Stimulated activated CD8-positive, alpha-beta memory T cell treated with anti-CD3 and anti-CD28 coated beads, Interleukin-7, amount 100 ng/mL, for 24 hours (primary cell): ENCODE results near the gene ASCC2.

Experiments used
- DNase-seq: peaks from one replicate; pipeline ENCODE4 v3.0.0-alpha.2; 2020; ENCODE audit warnings: low read depth

ASCC2 gene

DNA sequence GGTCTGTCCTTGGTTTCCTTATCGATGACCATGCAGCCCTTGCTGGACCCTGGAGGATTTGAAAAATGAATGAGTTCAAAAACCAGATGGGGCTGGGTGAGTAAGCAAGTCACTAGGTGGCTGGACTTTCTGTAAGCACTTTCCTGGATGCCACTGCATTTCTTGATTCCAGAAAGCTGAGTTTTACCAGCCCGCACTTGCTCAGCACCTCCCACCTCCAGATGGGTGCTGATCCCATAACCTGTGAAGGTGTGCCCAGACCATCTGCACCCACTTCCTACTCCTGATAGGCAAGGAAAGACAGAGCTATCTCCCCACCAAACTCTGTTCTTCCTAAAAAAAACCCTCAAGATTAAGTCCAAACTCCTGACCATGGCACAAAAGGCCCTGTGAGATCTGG is 21.1 kb downstream of the ASCC2 start:
- no peak for DNase-seq

DNA sequence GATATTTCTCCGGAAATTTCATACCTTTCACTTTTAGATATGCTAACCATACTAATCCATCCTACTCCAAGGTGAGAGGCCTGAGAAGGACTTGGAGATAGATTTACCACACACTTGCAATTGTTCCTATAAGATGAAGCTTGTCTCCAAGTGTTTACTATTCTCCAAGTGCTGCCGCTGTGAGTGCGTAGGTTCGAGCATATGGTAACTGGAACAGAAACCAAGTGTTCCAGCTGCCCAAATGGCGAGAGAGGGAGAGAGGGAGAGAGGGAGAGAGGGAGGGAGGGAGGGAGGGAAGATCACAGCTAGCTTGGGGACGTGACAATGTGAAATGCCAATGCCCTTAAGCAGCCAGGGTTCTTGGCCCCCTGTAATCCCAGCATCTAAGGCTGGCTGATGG is 21.5 kb downstream of the ASCC2 start:
- DNase-seq: no peak

DNA sequence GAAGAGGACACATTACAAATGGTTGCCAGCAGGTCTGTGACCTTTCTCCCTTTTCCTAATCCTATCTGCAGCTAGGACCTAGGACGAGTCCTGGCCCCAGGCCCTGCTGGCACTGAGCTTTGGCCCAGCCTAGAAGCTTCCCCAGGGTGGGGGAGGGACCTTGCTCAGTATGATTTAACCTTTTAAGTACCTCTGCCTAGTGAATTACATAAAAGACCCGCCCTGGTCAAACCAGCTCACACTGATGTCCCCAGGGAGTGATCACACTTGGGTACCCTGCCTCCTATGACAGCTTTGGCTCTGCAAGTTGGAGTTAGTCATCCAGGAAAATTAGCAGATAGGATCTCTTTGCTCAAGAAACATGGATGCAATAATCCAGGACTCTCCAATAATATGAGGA is 21.9 kb downstream of the ASCC2 start:
- no peak for DNase-seq

DNA sequence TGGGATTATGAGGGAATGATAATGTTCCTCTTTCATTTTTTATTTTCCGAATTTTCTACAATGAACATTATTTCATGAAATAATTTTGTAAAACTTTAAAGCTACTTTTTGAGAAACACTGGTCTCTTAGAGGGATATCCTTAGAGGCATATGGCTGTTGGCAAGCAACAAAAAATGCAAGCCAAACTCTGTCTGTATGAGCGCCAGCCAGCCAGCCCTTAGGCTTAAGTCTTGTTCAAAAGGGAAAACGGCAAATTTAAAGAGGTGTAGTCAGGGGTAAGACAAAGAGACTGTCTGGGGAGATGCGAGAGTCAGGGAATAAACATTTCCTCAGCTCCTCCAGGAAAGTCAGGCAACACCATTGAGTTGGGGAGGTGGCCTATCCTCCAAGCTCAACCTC is 22.5 kb downstream of the ASCC2 start:
- DNase-seq: no peak

DNA sequence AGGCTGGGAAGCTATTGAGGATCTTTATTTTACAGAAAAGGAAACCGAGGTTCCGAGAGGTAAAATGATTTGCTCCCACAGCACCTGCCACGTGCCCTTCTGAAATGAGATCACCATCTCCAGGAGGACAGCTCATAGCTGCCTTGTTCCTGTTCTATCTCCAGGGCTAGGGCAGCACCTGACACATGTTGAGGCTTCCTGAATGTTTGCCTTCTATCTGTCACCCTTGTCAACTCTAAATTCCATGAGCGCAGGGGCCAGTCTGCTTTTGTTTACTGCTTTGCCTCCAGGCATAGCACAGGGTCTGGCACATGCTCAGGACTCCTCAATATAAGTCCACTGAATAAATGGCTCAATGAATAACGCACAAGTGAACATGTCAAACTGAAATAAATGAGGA is 24.1 kb downstream of the ASCC2 start:
- DNase-seq: no peak

DNA sequence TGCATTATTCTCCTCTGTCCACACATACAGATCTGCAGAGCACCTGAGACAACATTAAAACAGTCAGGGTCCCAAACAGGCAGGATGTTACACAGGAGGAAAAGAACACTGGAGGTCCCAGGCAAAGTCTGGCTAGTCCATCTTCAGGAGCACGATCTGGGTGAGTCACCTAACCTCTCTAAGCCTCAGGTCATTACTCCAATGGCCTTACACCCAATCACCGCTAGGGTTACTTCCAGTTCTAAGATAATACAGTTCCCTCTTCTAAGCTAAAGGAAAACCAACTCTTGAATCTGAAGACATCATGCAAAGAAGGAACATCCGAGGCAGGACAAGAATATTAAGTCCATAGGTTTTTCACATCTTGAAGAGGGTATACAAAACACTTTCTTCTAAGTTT is 24.5 kb downstream of the ASCC2 start:
- no peak for DNase-seq

DNA sequence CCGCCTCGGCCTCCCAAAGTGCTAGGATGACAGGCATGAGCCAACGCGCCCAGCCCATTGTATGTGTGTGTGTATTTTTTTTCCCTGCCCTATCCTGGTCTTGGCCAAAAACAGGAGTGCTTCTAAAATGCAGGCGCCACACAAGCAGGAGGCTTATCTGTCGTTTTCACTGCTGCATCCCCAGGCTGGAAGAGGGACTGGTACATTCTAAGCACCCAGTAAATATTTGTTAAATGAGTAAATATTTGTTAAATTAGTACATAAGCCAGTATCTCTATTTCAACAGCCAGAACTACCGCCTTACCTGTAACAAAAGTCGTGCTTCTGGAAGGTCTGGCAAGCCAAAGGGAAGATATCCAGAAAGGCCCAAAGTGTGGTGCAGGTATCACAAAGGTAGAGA is 24.9 kb downstream of the ASCC2 start:
- DNase-seq: no peak

DNA sequence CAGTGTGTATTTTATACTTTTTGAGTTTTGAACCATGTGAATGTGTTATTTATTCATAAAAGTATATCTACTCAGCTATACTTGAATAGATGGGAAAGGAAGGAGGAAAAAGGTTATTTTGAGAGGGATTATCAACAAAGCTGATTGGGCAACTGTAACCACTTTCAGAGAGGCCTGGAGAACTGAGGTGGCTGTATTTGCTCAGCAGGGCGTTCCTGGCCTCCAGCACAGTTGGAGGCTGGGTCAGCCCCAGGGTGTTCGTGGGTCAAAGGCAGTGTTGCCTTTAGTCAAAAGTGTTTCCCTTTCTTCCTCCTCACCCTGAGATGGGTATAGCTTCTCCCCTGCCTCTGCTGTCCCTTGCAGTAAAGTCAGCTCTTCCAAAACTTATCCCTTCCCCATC is 26.7 kb downstream of the ASCC2 start:
- DNase-seq: no peak

DNA sequence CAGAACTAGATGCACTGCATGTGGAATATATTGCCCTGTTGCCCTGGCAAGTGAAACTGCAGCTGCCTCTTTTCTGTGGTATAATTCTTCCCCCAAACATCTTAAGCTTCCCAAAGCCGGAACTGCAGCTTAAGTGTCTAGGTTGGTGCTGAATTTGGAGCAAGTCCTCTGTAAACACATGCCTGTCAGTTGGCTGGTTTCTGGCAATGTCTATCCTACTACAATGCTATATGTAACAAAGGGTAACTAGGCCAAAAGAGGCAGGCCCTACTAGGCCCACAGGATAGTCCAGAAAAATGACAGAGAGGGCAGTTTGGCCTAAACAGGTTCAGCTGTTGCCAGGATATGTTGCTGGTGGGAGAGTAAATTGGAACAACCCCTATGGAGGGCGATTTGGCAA is 27.9 kb downstream of the ASCC2 start:
- no peak for DNase-seq

DNA sequence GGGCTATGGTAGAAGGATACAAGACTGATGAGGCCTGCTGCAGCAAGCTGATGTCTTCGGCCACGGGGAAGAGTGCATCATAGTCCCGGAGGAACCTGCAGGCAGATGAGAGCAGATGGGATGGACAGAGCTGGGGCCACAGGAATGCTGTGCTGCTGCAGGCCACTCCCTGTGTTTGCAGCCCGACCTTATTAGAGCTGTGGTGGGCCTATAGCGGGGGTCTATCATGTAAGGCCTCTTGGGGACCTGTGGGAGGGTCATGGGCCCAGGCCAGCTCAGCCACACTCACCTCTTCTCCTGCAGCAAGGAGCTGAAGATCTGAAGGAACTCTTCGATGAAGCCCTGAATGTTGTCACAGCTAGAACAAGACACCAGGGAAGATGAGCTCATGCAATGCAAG is 31.9 kb downstream of the ASCC2 start:
- DNase-seq: no peak

DNA sequence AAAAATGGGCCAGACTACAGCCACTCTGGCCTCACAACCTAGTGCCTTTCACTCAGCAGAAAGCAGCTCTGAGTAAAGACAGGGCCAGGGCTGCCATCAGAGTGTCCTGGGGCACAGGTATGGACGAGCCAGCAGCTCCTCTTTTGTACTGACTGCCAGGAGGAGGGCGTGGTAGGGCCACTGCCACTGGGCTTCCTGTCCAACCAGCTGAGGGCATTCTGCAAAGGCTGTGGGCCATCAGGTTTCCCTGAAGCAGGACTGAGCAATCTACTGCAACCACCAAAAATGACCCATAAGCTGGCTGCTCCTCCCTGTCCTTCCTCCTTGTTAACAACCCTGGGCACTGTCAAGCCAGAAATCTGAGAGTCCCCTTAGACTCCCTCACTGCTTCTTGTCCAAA is 33.1 kb downstream of the ASCC2 start:
- DNase-seq: no peak

DNA sequence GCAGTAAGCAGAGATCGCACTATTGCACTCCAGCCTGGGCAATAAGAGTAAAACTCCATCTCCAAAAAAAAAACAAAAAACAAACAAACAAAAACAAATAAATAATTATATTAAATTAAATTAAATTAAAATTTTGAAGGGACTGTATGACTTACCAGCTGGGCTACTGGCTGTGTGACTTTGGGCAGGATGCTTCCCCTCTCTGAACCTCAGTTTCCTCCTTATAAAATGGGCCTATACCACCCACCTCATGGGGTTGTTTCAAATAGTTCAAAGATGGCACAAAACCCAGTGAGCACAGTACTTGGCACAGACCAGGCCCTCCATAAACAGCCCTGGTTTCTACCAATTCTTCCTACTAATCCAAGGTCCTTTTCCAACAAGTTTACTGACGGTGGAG is 34.9 kb downstream of the ASCC2 start:
- no peak for DNase-seq

DNA sequence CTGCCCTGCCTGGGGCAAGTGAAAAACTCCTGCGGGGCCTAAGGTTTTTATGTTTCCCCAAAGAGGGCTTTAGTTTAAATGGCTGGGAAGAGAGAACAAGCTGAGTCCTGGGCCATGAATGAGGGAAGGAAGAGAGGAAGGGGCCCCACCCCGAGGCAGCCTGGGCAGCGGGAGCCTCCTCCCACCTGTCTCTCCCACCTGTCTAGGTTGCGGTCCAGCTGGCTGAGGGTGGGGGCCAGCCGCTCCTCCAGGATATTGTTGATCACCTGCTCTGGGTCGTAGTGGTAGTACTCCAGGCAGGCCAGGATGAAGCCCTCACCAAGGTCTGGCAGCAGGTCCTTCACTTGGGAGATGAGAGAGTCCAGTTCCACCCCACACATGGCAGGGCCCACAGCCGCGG is 36.3 kb downstream of the ASCC2 start:
- no peak for DNase-seq

DNA sequence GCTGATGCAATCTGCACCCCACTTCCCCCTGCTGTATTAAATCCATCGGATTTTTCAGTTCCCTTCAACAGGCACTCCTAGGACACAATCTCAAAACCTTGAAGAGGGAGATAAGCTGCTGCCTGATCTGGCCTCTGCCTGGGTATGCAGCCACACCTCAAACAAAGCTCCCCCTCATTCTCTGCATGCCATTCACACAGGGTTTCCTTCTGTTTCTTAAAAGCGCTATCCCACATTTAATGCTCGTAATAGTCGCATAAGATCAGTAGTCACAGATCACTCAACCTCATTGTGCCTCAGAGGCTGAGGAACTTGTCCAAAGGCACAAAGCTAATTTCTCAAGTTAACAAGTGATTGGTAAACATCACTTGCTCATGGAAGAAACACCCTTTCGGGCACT is 36.9 kb downstream of the ASCC2 start:
- DNase-seq: no peak

DNA sequence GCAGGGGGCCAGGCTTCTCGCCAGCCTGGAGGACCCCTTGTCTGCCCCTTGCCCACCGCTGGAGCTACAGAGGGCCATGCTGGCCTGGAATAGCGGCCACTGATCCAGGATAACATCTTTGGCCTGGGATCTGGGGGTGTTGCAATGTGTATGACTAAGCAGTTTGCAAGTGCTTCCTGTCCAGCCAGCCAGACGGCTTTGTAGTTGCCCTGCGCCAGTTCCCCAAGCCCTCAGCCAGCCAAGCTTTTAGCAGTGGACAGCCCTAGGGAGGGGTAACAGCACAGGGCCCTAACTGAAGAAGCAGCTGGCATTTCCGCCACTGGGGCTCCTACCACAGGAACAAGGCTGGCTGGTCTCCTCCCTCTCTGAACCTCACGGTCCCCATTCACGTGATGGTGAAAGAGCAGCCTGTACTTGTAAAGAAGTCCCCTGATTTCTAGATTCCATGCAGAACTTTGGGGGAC is 38.8 kb downstream of the ASCC2 start:
- no peak for DNase-seq

DNA sequence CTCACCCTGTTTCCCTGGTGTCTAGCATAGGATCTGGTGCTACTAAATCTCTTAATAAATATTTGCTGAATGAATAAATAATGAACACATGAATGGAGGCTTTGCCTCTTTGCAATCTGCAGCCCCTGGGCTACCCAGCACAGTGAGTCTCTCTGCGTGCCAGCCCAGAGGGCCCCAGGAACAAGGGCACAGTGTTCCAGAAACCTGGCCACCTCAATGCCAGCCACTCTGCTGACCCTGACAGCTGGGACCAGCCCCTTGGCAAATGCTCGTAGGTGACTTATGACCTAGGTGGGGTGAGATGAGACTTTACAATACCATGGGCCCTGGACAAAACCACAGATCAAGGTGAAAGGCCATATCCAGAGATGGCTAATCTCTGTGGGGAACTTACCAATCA is 39.3 kb downstream of the ASCC2 start:
- DNase-seq: no peak

DNA sequence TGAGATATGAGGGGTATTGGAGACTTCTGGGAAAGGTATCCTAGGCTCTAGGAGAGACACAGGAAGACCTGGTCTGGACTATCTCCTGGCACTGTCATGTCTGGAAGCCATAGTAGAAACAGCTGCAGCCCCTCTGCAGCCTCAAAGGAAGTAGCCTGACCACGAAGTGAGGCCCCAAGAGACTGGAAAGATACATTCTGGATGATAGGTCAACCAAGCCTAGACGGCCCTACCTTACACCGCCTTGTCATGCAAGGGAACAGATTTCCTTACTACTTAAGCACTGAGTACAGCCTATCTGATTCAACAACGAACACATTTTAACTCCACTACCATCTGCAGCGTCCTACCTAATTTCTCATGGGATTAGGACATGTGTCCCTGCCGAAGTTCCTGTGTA is 39.8 kb downstream of the ASCC2 start:
- DNase-seq: no peak

DNA sequence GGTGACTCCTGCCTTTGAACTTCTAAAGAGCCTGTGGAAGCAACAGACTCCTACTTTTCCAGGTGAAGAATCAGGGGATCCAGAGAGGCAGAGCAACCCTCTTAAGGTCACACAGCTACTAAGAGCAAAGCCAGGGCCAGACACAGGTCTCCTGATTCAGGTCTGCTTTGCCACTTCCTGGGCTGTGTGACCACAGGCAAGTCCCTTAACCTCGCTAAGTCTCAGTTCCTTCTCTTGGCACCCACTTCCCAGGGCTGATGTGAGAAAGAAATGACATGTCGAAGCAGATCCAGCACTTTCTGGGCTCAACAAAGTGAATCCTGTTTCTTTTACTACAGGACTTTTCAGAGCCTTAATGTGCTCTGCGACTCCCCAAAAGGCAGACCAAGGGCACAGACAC is 40.7 kb downstream of the ASCC2 start:
- DNase-seq: no peak

DNA sequence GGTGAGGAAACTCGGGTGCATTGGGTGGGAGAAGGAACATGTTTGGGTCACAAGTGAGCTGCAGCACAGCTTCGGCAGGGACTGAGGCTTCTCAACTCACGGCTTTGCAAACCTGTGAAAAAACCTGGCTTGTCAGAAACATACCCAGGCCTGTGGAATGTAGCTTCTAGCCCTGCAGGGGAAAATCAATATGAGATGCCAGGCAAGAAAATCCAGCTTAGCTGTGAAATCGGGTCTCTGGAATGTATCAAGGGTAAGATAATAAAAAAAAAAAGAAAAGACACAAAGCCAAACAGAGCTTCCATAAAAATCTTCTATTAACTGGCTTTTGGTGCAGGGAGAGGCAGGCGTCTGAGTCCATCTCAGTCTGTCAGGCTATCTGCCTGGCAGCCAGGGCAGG is 42.4 kb downstream of the ASCC2 start:
- DNase-seq: no peak

DNA sequence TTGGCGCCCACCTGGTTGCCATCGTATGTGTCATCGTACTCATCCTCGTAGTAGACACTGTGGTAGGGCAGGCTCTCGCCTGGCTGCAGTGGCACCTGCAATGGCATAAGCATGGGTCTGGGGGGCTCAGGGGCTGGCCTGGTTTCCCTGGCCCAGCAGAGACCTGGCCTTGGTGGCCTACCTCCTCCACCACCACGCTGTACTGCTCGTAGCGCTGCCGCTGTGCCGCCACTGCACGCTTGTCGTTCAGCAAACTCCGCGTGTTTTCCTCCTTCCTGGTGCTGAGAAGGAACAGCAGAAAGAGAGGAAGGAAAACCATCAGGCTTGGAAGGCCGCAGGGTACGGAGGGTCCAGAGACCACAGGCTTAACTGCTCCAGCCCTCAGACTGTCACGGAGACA is 44.7 kb downstream of the ASCC2 start:
- no peak for DNase-seq

DNA sequence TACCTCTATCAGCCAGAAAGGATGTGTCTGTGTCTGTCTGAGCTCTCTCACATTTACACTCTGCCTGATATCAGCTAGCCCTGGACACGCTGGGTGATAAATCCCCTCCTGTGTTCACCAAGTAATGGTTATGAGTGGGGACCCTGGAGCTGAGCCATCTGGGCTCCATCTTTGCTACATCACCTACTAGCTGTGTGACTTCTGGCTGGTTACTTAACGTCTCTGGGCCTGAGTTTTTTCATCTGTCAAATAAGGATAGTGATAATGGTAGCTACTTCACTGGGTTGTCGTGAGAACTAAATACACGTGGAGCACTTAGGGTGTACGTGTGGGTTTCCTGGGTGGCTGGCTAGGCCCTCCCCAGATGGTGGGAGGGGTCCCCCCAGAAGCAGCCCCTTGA is 48.0 kb downstream of the ASCC2 start:
- DNase-seq: no peak

DNA sequence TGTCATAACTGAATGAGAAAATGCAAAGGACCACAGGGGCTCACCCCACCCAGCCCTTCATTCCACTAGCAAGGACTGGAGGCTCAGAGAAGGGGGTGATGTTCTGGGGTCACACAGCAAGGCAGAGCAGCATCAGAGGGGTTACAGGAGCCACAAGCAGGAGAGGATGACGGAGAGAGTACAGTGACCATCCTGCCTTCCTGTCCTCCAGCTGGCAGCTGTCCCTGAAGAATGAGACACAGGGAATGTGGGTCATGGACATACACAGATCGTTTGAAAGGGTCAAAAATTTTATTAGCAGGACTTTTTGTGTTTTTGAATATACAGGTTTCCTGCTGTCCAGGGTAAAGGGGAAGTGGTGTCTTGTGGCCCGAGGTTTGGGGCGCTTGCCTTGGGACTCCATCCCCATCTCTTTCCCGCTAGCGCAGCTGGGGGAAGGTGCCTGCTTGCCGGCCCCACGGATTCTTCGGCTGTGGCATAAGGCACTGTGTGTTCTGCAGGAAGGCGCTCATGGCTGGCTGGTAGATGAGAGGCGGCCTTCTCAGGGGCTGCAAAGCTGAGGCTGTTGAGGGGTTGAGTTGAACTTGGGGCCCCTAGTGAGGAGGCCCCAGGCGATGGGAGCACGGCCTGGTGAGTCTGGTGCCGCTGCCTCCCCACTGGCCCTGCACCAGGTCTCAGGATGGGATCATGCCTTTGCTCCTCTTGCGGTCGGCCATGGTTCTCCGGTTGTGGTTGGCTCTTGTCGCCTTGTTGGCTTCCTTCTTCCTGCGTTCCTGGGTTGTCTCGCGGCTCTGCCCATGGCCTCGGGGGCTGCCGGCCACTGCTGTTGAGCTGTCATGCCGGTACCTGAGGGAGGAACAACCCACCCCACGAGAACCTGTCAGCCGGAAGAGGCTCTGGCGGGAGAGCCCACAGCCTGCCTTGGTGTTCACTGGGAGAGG is 49.5 kb downstream of the ASCC2 start:
- no peak for DNase-seq

DNA sequence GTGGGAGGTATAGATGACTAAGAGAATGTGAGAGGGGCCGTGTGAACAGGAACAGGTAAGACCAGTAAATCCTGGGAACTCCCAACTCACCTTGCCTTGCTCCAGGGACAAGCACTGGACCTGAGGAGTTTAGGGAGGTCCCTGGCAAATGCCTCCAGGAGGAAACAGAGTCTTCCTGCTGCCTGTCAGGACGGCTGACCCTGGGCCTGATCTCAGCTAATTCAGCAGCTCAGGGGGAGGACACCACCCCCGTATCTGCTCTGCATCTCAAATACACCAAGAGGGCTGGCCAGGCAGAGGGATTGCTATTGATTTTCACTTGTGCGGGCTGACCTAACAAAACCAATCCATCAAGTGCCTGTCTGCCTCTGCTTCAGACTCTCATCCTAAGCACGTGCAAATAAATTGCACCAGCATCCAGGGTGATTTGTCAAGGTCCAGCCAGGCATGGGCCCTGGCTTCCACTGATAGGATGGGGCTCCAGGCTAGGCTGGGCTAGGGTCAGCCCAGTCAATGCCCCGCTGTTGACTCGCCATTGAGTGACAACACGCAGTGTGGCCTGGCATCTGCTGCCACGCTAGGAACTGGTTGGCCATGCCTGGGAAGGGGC is 50.6 kb downstream of the ASCC2 start:
- no peak for DNase-seq

DNA sequence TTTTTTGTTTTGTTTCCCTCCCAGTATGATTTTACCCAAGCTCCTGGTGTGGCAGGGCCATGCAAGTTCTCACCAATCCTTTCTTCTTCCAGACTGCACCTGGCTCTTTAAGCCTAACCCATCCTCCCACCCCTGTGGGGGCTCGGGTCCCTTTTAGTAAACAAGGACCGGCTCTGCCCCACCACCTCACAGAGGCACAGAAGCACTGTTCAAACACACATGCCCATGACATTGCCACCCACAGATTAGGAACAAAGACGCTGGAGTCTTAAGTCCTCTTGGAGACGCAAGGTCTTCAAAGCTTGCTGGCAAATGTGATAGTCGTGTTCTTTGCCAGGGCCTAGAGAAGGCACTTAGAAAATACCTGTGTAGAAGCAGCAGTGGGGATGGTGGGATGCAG is 52.0 kb downstream of the ASCC2 start:
- DNase-seq: no peak
